Caco-2 (cell line): ENCODE data around the gene RP9. TPM values are rescaled to one million over a fixed set of nuclear protein-coding genes. Genes with fewer than 3 reads are reported as not detected.

Experiments
- BruUV-seq: library from RNA; stranded (reverse); fragments of 400-500 nt; replicated peaks from 2 replicates; lab custom pipeline; 2021; lab: Mats Ljungman, UMichigan
- CTCF ChIA-PET: fragments of 300-600 bp; sonication (Branson Sonifier 250); formaldehyde crosslinking; loops from one replicate; lab custom pipeline; 2022; ENCODE audit warnings: antibody characterized with exemption; lab: Charles Lee
- POLR2A ChIA-PET: fragments of 300-600 bp; sonication (Branson Sonifier 250); formaldehyde crosslinking; loops from one replicate; lab custom pipeline; 2022; ENCODE audit warnings: antibody characterized with exemption; lab: Charles Lee
- DNase-seq, 2 experiments: peaks; one replicate each; pipeline versions ENCODE4 v3.0.0 to v3.0.0-alpha.2; 2020 to 2022
- H3K27me3 ChIP-seq: replicated peaks from 2 replicates; pipeline ENCODE4 v1.6.0; 2011; ENCODE audit warnings: low read length; ENCODE audit not compliant: control insufficient read depth, insufficient read depth
- H3K36me3 ChIP-seq: 2 replicates; pipeline ENCODE4 v1.5.1; 2011; ENCODE audit warnings: low read length; ENCODE audit not compliant: control insufficient read depth, insufficient read depth
- H3K4me1 ChIP-seq: fragments of 250-450 bp; sonication (Bioruptor Pico); 2 replicates; pipeline ENCODE4 v1.5.1; 2020; ENCODE audit warnings: mild to moderate bottlenecking
- H3K4me3 ChIP-seq: 2 replicates; pipeline ENCODE4 v1.5.1; 2011; ENCODE audit warnings: low read depth, mild to moderate bottlenecking, control low read depth, low read length
- H3K9me3 ChIP-seq: fragments of 250-450 bp; sonication (Bioruptor Pico); 2 replicates; pipeline ENCODE4 v1.5.1; 2020; ENCODE audit warnings: mild to moderate bottlenecking, moderate library complexity
- H3K27ac Mint-ChIP-seq: one replicate; pipeline ENCODE4 v1.8.0; 2022; ENCODE audit warnings: mixed read lengths; ENCODE audit not compliant: unreplicated experiment
- H3K27me3 Mint-ChIP-seq: one replicate; pipeline ENCODE4 v1.8.0; 2022; ENCODE audit warnings: mixed read lengths; ENCODE audit not compliant: insufficient read depth, unreplicated experiment
- H3K36me3 Mint-ChIP-seq: one replicate; pipeline ENCODE4 v1.8.0; 2022; ENCODE audit warnings: mild to moderate bottlenecking, mixed read lengths; ENCODE audit not compliant: insufficient read depth, unreplicated experiment
- H3K4me1 Mint-ChIP-seq: one replicate; pipeline ENCODE4 v1.8.0; 2022; ENCODE audit warnings: low read depth, mixed read lengths; ENCODE audit not compliant: unreplicated experiment
- H3K4me3 Mint-ChIP-seq: one replicate; pipeline ENCODE4 v1.8.0; 2022; ENCODE audit warnings: mild to moderate bottlenecking, moderate library complexity, mixed read lengths; ENCODE audit not compliant: unreplicated experiment
- H3K9me3 Mint-ChIP-seq: one replicate; pipeline ENCODE4 v1.8.0; 2022; ENCODE audit warnings: mixed read lengths; ENCODE audit not compliant: unreplicated experiment
- CTCF ChIP-seq, 2 experiments: fragments of 200-600 bp in 1 of 2; IDR thresholded peaks; 1 replicate in 1 of 2; 2 replicates in 1 of 2; pipeline versions ENCODE4 v1.5.1 to v1.8.0; 2011 to 2022; ENCODE audit warnings: antibody characterized with exemption in 1 of 2, control low read depth in 1 of 2, inconsistent platforms in 1 of 2, low read depth in 1 of 2, low read length in 1 of 2, mild to moderate bottlenecking in 1 of 2, moderate library complexity in 1 of 2; ENCODE audit not compliant: insufficient read depth in 1 of 2, severe bottlenecking in 1 of 2, unreplicated experiment in 1 of 2
- intact Hi-C: fragments of 100-400 bp; cut with micrococcal nuclease; formaldehyde crosslinking; loops from one replicate; pipeline ENCODE4 v1.10.0; 2022; ENCODE audit not compliant: unreplicated experiment
- total RNA-seq: library from RNA; stranded (reverse); gene quantifications from 2 replicates; pipeline ENCODE4 v1.2.3, GENCODE V29; 2022

RP9 gene
- total RNA-seq, 1 experiment from 2014 or later: 20.3 TPM

GRCh38 chr7:33062023-33062781 lies 47.0 kb downstream of the RP9 start, which contains the start of gene NT5C3A:
TSS of gene NT5C3A (minus strand) at chr7:33062776. CDS start at chr7:33062705, 71 bp downstream.
- H3K9me3 Mint-ChIP-seq: peaks cover 19% of the 10 kb centered on the region
- H3K27me3 Mint-ChIP-seq: no peaks in the 10 kb centered on the region
- H3K4me1 ChIP-seq: 0 out of 2 replicates have a peak, but pooled peaks cover 5% of the 10 kb centered on the region
- POLR2A ChIA-PET: interaction anchor here (0.6 to 1.4 kb wide), 3 partner anchors 10 to 216 kb away, joined by 3 to 13 read pairs (median 4); partner anchors contain the start of gene FKBP9
- H3K4me3 ChIP-seq: peak within 1 kb of the TSS; percentile 91
- H3K4me1 Mint-ChIP-seq: peaks cover 7% of the 10 kb centered on the region
- no peak for TF ChIP-seq CTCF (IDR thresholded peaks at IDR 0.05; ENCODE audit: insufficient read depth in 1 of 2, low read depth in 1 of 2, low read length in 1 of 2, severe bottlenecking in 1 of 2, unreplicated experiment in 1 of 2)
- intact Hi-C loops: loop anchor here (1.0 to 5.0 kb wide), 4 partner anchors 18 to 105 kb away; partner anchors contain the start of genes BBS9, FKBP9 and RP9
- BruUV-seq: no TSS peak
- no peaks in the 10 kb centered on the region for H3K27me3 ChIP-seq
- CTCF ChIA-PET: interaction anchor here (0.6 to 2.2 kb wide), 4 partner anchors 18 to 216 kb away, joined by 3 to 14 read pairs (median 5); partner anchors contain the start of genes FKBP9 and RP9
- H3K9me3 ChIP-seq: no peaks in the 10 kb centered on the region
- peak within 1 kb of the TSS; percentile 87 for H3K27ac Mint-ChIP-seq
- peaks cover 14% of the 10 kb centered on the region for H3K36me3 Mint-ChIP-seq
- no peaks in the 10 kb centered on the region for H3K36me3 ChIP-seq
- H3K4me3 Mint-ChIP-seq: peak within 1 kb of the TSS; percentile 97
- DNase-seq: peak; percentile 51 to 64

GRCh38 chr7:33061282-33061937 lies 47.8 kb downstream of the RP9 start:
- no peak for TF ChIP-seq CTCF (IDR thresholded peaks at IDR 0.05; ENCODE audit: insufficient read depth in 1 of 2, low read depth in 1 of 2, low read length in 1 of 2, severe bottlenecking in 1 of 2, unreplicated experiment in 1 of 2)
- Histone ChIP-seq H3K36me3 (no peaks in the 10 kb centered on the region), H3K4me1 (0 out of 2 replicates have a peak, but pooled peaks cover 5% of the 10 kb centered on the region), H3K27me3 (no peaks in the 10 kb centered on the region), H3K9me3 (no peaks in the 10 kb centered on the region), H3K4me3 (peak overlapping the region; percentile 91)
- ChIA-PET CTCF (interaction anchor here (2.2 kb wide), 1 partner anchor 215 kb away, joined by 6 read pairs; no protein-coding TSS in a partner anchor), POLR2A (interaction anchor here (0.6 kb wide), 1 partner anchor 9 kb away, joined by 4 read pairs; no protein-coding TSS in a partner anchor)
- peak overlapping the region; percentile 87 for H3K27ac Mint-ChIP-seq
- H3K4me1 Mint-ChIP-seq: peaks cover 7% of the 10 kb centered on the region
- peak overlapping the region; percentile 97 for H3K4me3 Mint-ChIP-seq
- intact Hi-C loops: loop anchor here (5.0 kb wide), 1 partner anchor 66 kb away; the partner anchor contains the start of gene BBS9
- H3K36me3 Mint-ChIP-seq: peaks cover 14% of the 10 kb centered on the region
- peaks cover 16% of the 10 kb centered on the region for H3K9me3 Mint-ChIP-seq
- TSS peak; percentile 42 for BruUV-seq
- no peaks in the 10 kb centered on the region for H3K27me3 Mint-ChIP-seq
- no peak for DNase-seq

GRCh38 chr7:33059635-33060034 lies 49.6 kb downstream of the RP9 start:
- Histone ChIP-seq H3K4me3 (no peak overlapping the region), H3K27me3 (no peaks in the 10 kb centered on the region), H3K9me3 (no peaks in the 10 kb centered on the region), H3K4me1 (0 out of 2 replicates have a peak, but pooled peaks cover 5% of the 10 kb centered on the region), H3K36me3 (no peaks in the 10 kb centered on the region)
- H3K36me3 Mint-ChIP-seq: peaks cover 14% of the 10 kb centered on the region
- BruUV-seq: no TSS peak
- no peaks in the 10 kb centered on the region for H3K9me3 Mint-ChIP-seq
- ChIA-PET POLR2A (no interaction called here), CTCF (no interaction called here)
- H3K4me3 Mint-ChIP-seq: no peak overlapping the region
- H3K4me1 Mint-ChIP-seq: peaks cover 13% of the 10 kb centered on the region
- H3K27me3 Mint-ChIP-seq: no peaks in the 10 kb centered on the region
- DNase-seq: no peak
- no peak overlapping the region for H3K27ac Mint-ChIP-seq
- no peak for TF ChIP-seq CTCF (IDR thresholded peaks at IDR 0.05; ENCODE audit: insufficient read depth in 1 of 2, low read depth in 1 of 2, low read length in 1 of 2, severe bottlenecking in 1 of 2, unreplicated experiment in 1 of 2)
- intact Hi-C loops: loop anchor here (5.0 kb wide), 1 partner anchor 68 kb away; the partner anchor contains the start of gene BBS9
